Skin epidermis (tissue), 12 donors: ENCODE results near the gene OGT.

Experiments
- H3K27ac ChIP-seq, 21 experiments: fragments of 200-600 bp; sonication (generic) in 11 of 21; one replicate each; pipeline ENCODE4 v1.5.0; 2020; ENCODE audit warnings: mild to moderate bottlenecking in 3 of 21, inconsistent platforms in 2 of 21, moderate library complexity in 2 of 21
- H3K4me3 ChIP-seq, 7 experiments: fragments of 200-600 bp; sonication (generic) in 2 of 7; one replicate each; pipeline ENCODE4 v1.5.0; 2020; ENCODE audit warnings: inconsistent platforms in 2 of 7, mild to moderate bottlenecking in 2 of 7, moderate library complexity in 1 of 7

OGT gene

DNA sequence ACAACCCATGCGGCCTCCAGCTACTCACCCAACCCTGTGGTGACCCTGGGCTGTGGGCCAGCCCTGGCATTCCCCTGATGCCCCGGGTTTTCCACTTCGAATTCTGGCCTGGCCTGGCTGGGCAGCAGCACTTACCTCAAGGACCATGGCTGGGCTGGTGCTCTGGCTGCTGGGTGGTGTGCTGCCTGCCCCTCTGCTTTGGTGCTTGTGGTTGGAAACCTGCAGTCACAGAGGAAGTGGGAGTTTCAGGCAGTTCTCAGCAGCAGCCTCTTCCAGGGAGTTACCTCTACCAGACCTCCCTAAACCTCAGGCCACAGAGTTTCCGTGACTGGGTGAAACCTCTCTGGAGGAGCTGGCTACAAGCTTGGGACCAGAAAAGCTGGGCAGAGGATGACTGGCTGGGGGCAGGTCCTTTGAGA lies 85.4 kb downstream of the OGT start, which contains the start of gene CXCR3:
CXCR3 (minus strand) TSS at position 209 of the 419 bp plus-strand sequence; CDS start at position 147, 62 bp downstream.
- H3K27ac ChIP-seq = peak within 1 kb of the TSS in 13 of 21 experiments; percentile 11 to 93 (median 66)
- peak within 1 kb of the TSS in 6 of 7 experiments; percentile 9 to 20 (median 12) for H3K4me3 ChIP-seq

DNA sequence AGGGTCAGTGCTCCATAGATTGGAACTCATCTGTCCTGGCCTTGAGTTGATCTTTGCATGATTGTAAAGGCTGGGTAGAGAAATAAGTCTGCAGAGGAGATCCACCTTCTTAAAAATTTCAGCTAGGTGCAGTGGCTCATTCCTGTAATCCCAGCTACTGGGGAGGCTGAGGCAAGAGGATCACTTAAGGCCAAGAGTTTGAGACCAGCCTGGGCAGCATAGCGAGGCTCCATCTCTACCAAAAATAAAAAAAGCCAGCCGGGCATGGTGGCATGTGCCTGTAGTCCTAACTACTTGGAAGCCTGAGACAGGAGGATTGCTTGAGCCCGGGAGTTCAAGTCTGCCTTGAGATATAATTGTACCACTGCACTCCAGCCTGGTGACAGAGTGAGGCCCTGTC lies 85.9 kb downstream of the OGT start:
- Histone ChIP-seq H3K4me3 (peak overlapping the region in 1 of 7 experiments; percentile 20), H3K27ac (peak overlapping the region in 9 of 21 experiments; percentile 36 to 93 (median 73))

DNA sequence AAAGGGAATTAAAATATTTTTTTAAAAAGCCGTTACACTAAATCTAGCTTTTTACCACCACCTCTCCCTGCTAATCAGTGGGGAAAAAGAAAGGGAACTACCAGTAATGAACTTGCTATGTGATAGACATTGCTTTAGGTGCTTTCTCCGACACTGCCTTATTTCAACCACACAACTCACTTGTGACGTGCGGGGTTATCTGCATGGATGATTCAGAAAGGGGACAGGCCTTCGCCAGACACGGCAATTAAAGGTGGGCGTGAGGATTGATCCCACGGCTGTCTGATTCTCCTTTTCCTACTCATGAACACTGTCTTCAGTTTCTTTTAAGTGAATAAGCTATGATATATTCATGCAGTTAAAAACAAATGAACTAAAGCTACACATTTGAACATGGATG lies 86.3 kb downstream of the OGT start:
- peak overlapping the region in 9 of 21 experiments; percentile 26 to 93 (median 73) for H3K27ac ChIP-seq

DNA sequence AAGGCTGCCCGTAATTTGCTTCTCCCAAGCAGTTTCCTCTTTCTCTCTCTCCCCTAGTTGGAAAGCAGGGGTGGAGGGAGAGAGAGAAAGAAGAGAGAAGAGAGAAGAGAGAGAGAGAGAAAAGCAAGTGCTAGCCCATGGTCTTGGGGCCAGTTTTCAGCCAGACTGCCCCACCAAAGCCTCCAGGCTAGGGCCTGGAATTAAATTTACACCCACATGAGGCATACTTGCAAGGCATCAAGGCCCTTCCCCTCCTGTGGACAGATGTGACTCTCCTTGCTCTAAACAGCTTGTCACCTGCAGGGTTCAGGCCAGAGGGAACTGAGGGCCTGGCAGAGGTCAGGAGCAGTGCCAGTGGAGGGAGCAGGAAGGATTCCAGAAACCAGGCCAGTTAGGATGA lies 87.1 kb downstream of the OGT start:
- peak overlapping the region in 9 of 21 experiments; percentile 26 to 93 (median 66) for H3K27ac ChIP-seq
- H3K4me3 ChIP-seq = no peak overlapping the region

More for the DNA sequence above, 86.3 kb downstream of the OGT start:
- no peak overlapping the region for H3K4me3 ChIP-seq

DNA sequence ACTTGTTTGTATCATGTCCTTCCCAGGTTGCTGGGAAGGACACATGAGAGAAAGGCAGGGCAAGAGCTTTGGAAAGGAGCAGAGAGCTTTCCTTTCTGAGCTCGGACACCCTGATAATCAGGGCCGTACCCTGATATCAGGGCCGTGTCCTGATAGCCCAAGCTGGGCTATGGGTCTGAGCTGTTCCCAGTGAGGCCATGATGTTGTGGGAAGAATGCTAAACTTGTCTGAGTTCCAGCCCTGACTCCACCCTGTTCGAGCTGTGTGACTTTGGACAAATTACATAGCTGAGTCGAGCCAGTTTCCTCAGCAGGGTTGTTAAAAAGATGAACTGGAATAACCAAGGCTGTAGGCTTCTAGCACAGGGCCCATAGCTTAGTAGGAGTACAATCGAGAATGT lies 88.7 kb downstream of the OGT start:
- Histone ChIP-seq H3K27ac (peak overlapping the region in 9 of 21 experiments; percentile 2 to 93 (median 84)), H3K4me3 (no peak overlapping the region)

DNA sequence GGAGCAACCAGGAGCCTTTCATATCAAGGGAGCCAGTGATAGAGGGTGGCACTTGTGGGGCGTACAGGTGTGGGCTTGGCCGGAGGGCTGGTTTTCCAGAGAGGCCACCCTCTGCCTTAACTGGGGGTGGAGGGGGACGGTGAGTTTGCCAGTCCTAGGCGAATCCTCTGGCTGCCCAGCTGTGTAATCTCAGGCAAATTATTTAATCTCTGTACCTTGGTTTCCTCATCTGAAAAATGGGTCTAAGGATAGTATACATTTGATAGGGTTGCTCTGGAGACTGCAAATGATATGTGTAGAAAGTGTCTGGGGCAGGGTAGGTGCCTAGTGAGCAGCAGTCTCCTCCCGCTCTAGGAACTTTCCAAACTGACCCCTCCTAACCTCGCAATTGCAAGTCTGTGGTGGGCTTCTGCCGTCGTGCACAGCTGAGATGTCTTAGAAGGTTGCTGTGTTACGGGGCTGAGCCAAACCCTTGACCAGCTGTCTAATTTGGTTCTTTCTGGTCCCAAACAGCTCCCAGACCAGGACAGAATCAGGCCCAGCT lies 89.2 kb downstream of the OGT start:
- Histone ChIP-seq H3K27ac (peak overlapping the region in 15 of 21 experiments; percentile 2 to 93 (median 82)), H3K4me3 (no peak overlapping the region)

DNA sequence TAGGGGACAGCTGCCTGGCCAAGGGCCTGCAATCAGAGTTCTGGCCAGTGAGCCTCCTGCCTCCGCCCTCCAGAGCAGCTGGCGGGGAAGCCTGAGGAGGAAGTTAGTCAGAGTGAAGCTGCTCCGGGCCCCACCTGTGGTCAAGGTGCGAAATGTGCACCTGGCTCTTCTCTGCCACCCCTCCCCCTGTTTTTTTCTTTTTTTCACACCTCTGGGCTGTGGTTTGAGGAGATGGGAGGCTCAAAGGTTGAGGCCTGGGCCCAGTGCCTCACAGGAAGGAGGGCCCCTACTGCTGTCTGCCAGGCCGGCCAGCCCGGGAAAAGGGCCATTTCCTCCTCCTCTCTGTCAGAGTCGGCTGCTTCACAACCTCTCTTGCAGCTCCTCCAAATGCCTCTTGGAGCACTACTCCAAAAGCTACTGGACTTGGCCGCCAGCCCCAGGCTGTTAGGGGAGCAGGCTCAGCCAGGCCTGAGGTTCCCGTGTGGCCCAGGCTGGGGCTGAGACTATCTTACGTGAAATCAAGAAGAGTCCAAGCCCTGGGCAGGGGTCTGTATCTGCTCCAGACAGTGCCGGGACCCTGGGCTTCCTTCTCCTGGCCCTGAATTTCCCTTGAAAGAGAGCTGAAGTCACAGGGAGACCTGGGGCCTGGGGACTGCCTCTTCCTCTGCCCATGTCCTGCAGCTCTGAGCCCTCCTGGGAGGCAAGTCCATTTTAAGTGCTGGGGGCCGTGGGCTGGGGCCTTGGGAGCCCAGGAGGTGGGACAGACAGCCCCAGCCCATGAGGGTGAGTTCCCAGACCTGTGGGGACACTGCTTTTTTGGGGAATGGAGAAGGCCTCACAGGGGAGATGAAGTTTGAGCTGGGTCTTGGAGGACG lies 89.9 kb downstream of the OGT start:
- Histone ChIP-seq H3K27ac (peak overlapping the region in 20 of 21 experiments; percentile 41 to 93 (median 70)), H3K4me3 (no peak overlapping the region)

DNA sequence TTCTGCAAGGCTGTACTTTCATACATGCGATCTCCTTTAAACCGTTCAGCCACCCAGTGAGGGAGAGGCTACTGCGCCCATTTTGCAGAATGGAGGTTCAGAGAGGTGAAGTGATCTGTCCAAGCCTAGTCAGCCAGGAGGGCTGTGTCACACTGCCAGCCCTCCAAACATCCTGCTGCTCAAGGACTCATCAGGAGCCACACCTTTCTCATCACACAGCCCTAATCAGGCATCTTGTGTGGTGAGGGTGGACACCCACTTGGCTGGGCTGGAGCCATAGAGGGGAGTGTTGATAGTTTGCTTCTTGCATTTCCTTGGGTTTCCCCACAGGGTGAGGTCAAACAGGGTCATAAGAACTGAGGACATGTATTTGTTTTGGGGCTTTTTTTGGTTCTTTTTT lies 90.8 kb downstream of the OGT start:
- H3K27ac ChIP-seq = peak overlapping the region in 13 of 21 experiments; percentile 44 to 93 (median 83)
- no peak overlapping the region for H3K4me3 ChIP-seq

DNA sequence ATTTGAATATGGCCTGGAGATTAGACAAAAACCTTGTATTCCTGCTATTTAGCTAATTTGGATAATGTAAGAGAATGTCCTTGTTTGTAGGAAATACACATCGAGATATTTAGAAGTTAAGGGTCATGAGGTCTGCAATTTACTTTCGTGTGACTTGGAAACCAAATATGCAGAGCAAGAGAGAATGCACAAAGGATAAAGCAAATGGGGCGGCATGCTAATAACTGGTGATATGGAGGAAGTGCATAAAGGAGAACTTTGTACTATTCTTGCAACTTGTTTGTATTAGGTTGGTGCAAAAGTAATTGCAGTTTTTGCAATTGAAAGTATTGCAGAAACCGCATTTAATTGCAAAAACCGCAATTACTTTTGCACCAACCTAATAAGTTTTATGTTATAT lies 92.6 kb downstream of the OGT start:
- no peak overlapping the region for H3K4me3 ChIP-seq
- H3K27ac ChIP-seq = no peak overlapping the region
